Osteoblast (primary cell): ENCODE measurements around the gene CHMP5. TPM values are rescaled to one million over a fixed set of nuclear protein-coding genes. Genes with fewer than 3 reads are reported as not detected.
"Not testable (repeated sequence)": the region's sequence is repeated elsewhere in the genome, so short reads cannot be mapped to it uniquely, and the experiment has no call there.

Experiments used
- DNase-seq: peaks from one replicate; pipeline ENCODE4 v3.0.0; 2011; ENCODE audit warnings: low spot score, mixed read lengths; ENCODE audit not compliant: insufficient read length; ENCODE audit errors: missing footprints
- H2AFZ ChIP-seq: 2 replicates; pipeline ENCODE4 v1.6.0; 2011; ENCODE audit warnings: mild to moderate bottlenecking, low read length
- H3K27ac ChIP-seq: 2 replicates; pipeline ENCODE4 v1.5.1; 2011; ENCODE audit warnings: mild to moderate bottlenecking, low read depth, low read length, moderate library complexity
- H3K27me3 ChIP-seq: 2 replicates; pipeline ENCODE4 v1.6.0; 2012; ENCODE audit warnings: mild to moderate bottlenecking, control low read depth, inconsistent platforms, low read length, moderate library complexity; ENCODE audit not compliant: insufficient read depth
- H3K36me3 ChIP-seq: 2 replicates; pipeline ENCODE4 v1.5.1; 2011; ENCODE audit warnings: mild to moderate bottlenecking, low read length, control low read depth, moderate library complexity; ENCODE audit not compliant: insufficient read depth
- H3K4me1 ChIP-seq: 2 replicates; pipeline ENCODE4 v1.5.1; 2011; ENCODE audit warnings: mild to moderate bottlenecking, low read length, control low read depth, moderate library complexity; ENCODE audit not compliant: insufficient read depth
- H3K4me2 ChIP-seq: 2 replicates; pipeline ENCODE4 v1.6.0; 2011; ENCODE audit warnings: mild to moderate bottlenecking, low read length; ENCODE audit not compliant: insufficient read depth
- H3K4me3 ChIP-seq: fragments of 200-600 bp; sonication (generic); 3 replicates; pipeline ENCODE4 v1.5.1; 2012; ENCODE audit warnings: mild to moderate bottlenecking, low read length, inconsistent platforms; ENCODE audit not compliant: insufficient read depth
- H3K79me2 ChIP-seq: 2 replicates; pipeline ENCODE4 v1.6.0; 2012; ENCODE audit warnings: mild to moderate bottlenecking, low read length, control low read depth, inconsistent platforms; ENCODE audit not compliant: insufficient read depth
- H3K9me3 ChIP-seq: 2 replicates; pipeline ENCODE4 v1.5.1; 2011; ENCODE audit warnings: low read depth, low read length, control low read depth
- H4K20me1 ChIP-seq: 2 replicates; pipeline ENCODE4 v1.6.0; 2012; ENCODE audit warnings: mild to moderate bottlenecking, low read length, control low read depth; ENCODE audit not compliant: insufficient read depth
- CTCF ChIP-seq: IDR thresholded peaks from 2 replicates; pipeline ENCODE4 v1.5.1; 2011; ENCODE audit warnings: mild to moderate bottlenecking, low read depth, low read length, moderate library complexity; ENCODE audit errors: extremely low read depth
- total RNA-seq: library from RNA; depleted of rRNA; stranded (reverse); fragments of >200 nt; gene quantifications from 2 replicates; pipeline ENCODE4 v1.2.3, GENCODE V29; 2012

The CHMP5 gene
- total RNA-seq, 1 donor = 71.7 TPM

DNA sequence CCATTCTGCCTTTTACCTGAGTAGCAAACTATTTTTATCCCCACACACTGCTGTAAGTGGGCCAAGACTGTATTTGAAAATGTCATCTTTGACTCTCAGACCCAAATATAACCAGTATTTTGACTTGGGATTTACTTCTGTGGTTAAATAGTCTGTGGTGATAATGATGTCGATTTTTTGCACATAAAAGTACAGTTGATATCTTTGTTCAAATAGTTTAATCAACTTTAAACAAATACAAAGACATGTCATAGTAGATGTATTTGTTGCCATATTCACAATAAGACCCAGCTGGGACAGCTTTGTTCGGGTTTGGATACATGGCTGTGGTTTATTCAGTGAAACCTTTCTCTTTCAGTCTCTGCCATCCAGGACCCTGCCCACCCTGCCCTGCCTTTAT lies 45.9 kb downstream of the CHMP5 start:
- no peaks in the 10 kb centered on the region for H3K9me3 ChIP-seq
- DNase-seq = no peak
- no peak overlapping the region for H3K4me3 ChIP-seq
- TF ChIP-seq CTCF = no peak
- H3K27ac ChIP-seq = no peak overlapping the region
- H4K20me1 ChIP-seq = no peaks in the 10 kb centered on the region
- H3K27me3 ChIP-seq = no peaks in the 10 kb centered on the region
- peaks cover 17% of the 10 kb centered on the region for H3K79me2 ChIP-seq
- peaks cover 4% of the 10 kb centered on the region for H3K4me1 ChIP-seq
- no peak overlapping the region for H3K4me2 ChIP-seq
- H3K36me3 ChIP-seq = peaks cover 94% of the 10 kb centered on the region
- no peak overlapping the region for H2AFZ ChIP-seq

DNA sequence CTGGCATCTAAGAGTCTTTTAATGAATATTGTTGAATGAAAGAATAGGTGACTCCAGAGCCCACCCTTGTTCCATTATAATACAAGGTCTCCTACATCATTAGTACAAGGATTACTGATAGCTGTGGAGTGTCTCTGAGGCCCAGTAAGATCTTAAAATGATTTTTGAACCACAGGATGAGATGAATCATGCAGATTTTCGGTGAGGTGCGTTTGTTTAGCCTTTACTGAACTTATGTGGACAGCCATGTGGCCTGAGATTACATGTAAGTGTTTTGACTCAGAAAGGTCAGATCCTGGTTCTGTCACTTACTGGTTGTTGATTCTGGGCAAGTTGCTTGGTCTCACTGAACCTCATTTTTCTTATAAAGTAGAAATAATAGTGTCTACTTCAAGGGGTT lies 47.1 kb downstream of the CHMP5 start:
- H3K4me2 ChIP-seq = no peak overlapping the region
- no peaks in the 10 kb centered on the region for H4K20me1 ChIP-seq
- no peak for DNase-seq
- H2AFZ ChIP-seq = no peak overlapping the region
- H3K27ac ChIP-seq = no peak overlapping the region
- peaks cover 93% of the 10 kb centered on the region for H3K36me3 ChIP-seq
- H3K79me2 ChIP-seq = peaks cover 9% of the 10 kb centered on the region
- no peaks in the 10 kb centered on the region for H3K9me3 ChIP-seq
- TF ChIP-seq CTCF = no peak
- H3K4me3 ChIP-seq = no peak overlapping the region
- no peaks in the 10 kb centered on the region for H3K27me3 ChIP-seq
- peaks cover 4% of the 10 kb centered on the region for H3K4me1 ChIP-seq

GRCh38 chr9:33315371-33315770 lies 50.5 kb downstream of the CHMP5 start:
- Histone ChIP-seq H3K27ac (no peak overlapping the region), H3K36me3 (peaks cover 82% of the 10 kb centered on the region), H4K20me1 (no peaks in the 10 kb centered on the region), H2AFZ (no peak overlapping the region), H3K4me2 (no peak overlapping the region), H3K9me3 (no peaks in the 10 kb centered on the region), H3K27me3 (no peaks in the 10 kb centered on the region), H3K79me2 (peaks cover 2% of the 10 kb centered on the region), H3K4me3 (no peak overlapping the region), H3K4me1 (peaks cover 14% of the 10 kb centered on the region)
- no peak for DNase-seq
- TF ChIP-seq CTCF = no peak

DNA sequence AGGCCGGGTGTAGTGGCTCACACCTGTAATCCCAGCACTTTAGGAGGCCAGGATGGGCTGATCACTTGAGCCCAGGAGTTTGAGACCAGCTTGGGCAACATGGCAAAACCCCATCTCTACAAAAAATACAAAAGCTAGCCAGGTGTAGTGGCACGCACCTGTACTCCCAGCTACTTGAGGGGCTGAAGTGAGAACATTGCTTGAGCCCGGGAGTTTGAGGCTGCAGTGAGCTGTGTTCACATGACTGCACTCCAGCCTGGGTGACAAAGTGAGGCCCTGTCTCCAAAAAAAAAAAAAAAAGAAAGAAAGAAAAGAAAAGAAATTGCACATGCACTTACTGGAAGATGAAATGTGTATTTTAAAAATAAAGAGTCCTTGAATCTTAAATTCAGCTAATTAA lies 52.3 kb downstream of the CHMP5 start:
- DNase-seq, H3K79me2 ChIP-seq, H2AFZ ChIP-seq, H3K27ac ChIP-seq, H3K4me3 ChIP-seq, H3K9me3 ChIP-seq, H4K20me1 ChIP-seq, H3K4me2 ChIP-seq, H3K27me3 ChIP-seq: not testable (repeated sequence)
- peaks cover 73% of the 10 kb centered on the region for H3K36me3 ChIP-seq
- H3K4me1 ChIP-seq = peaks cover 27% of the 10 kb centered on the region

GRCh38 chr9:33318225-33318624 lies 53.4 kb downstream of the CHMP5 start:
- peaks cover 27% of the 10 kb centered on the region for H3K4me1 ChIP-seq
- H3K4me3 ChIP-seq = no peak overlapping the region
- no peak for DNase-seq
- H3K9me3 ChIP-seq = no peaks in the 10 kb centered on the region
- H3K4me2 ChIP-seq = no peak overlapping the region
- peaks cover 8% of the 10 kb centered on the region for H3K79me2 ChIP-seq
- H3K27me3 ChIP-seq = no peaks in the 10 kb centered on the region
- peak overlapping the region; percentile 1 for H3K27ac ChIP-seq
- peaks cover 73% of the 10 kb centered on the region for H3K36me3 ChIP-seq
- H2AFZ ChIP-seq = no peak overlapping the region
- TF ChIP-seq CTCF = no peak
- H4K20me1 ChIP-seq = no peaks in the 10 kb centered on the region
